CD14-positive monocyte (primary cell): ENCODE results near the gene DMRTC2. TPM values are rescaled to one million over a fixed set of nuclear protein-coding genes. Genes with fewer than 3 reads are reported as not detected.

Source experiments
- DNase-seq, 3 donors: peaks; one replicate each; pipeline ENCODE4 v3.0.0-alpha.2; 2011 to 2022
- H2AFZ ChIP-seq: 2 replicates; pipeline ENCODE4 v1.6.0; 2012; ENCODE audit warnings: mild to moderate bottlenecking, low read depth, low read length, inconsistent platforms; ENCODE audit not compliant: insufficient read depth, poor library complexity, severe bottlenecking
- H3K27ac ChIP-seq, 2 donors: 1 replicate in 1 of 2; 2 replicates in 1 of 2; pipeline ENCODE4 v1.5.1; 2012 to 2013; ENCODE audit warnings: low read length in 2 of 2, control low read depth in 1 of 2, inconsistent platforms in 1 of 2, low read depth in 1 of 2, mild to moderate bottlenecking in 1 of 2
- H3K27me3 ChIP-seq, 2 donors: one replicate each; pipeline versions ENCODE4 v1.6.0 to v1.6.1; 2011 to 2013; ENCODE audit warnings: low read length in 2 of 2; ENCODE audit not compliant: control insufficient read depth in 2 of 2, insufficient read depth in 2 of 2
- H3K36me3 ChIP-seq, 2 donors: replicated peaks in 1 of 2; 1 replicate in 1 of 2; 2 replicates in 1 of 2; pipeline versions ENCODE4 v1.5.1 to v1.6.1; 2012 to 2013; ENCODE audit warnings: low read length in 2 of 2, control low read depth in 1 of 2, inconsistent platforms in 1 of 2, mild to moderate bottlenecking in 1 of 2; ENCODE audit not compliant: insufficient read depth in 2 of 2, control insufficient read depth in 1 of 2
- H3K4me1 ChIP-seq, 2 donors: 1 replicate in 1 of 2; 2 replicates in 1 of 2; pipeline versions ENCODE4 v1.5.1 to v1.6.1; 2012 to 2013; ENCODE audit warnings: low read length in 2 of 2, control low read depth in 1 of 2, inconsistent platforms in 1 of 2, mild to moderate bottlenecking in 1 of 2, moderate library complexity in 1 of 2; ENCODE audit not compliant: insufficient read depth in 2 of 2, control insufficient read depth in 1 of 2
- H3K4me2 ChIP-seq: replicated peaks from 2 replicates; pipeline ENCODE3; 2012; ENCODE audit warnings: low read length, moderate library complexity, mild to moderate bottlenecking; ENCODE audit not compliant: poor library complexity, severe bottlenecking; ENCODE audit errors: extremely low read depth
- H3K4me3 ChIP-seq, 3 experiments: fragments of 200-600 bp in 1 of 3; sonication (generic) in 1 of 3; replicated peaks in 1 of 3; 1 replicate in 2 of 3; 2 replicates in 1 of 3; pipeline ENCODE4 v1.5.1; 2011 to 2013; ENCODE audit warnings: low read length in 3 of 3, mild to moderate bottlenecking in 3 of 3, control low read depth in 2 of 3, low read depth in 2 of 3, inconsistent platforms in 1 of 3, moderate library complexity in 1 of 3
- H3K79me2 ChIP-seq: 2 replicates; pipeline ENCODE4 v1.6.0; 2012; ENCODE audit warnings: mild to moderate bottlenecking, control low read depth, inconsistent platforms, low read length, moderate library complexity; ENCODE audit not compliant: insufficient read depth
- H3K9ac ChIP-seq: 2 replicates; pipeline ENCODE4 v1.6.0; 2017; ENCODE audit warnings: low read length, mild to moderate bottlenecking; ENCODE audit not compliant: insufficient read depth, poor library complexity, severe bottlenecking
- H3K9me3 ChIP-seq, 2 donors: replicated peaks in 1 of 2; 1 replicate in 1 of 2; 2 replicates in 1 of 2; pipeline versions ENCODE4 v1.5.1 to v1.6.1; 2012 to 2013; ENCODE audit warnings: low read length in 2 of 2, control low read depth in 1 of 2; ENCODE audit not compliant: control insufficient read depth in 1 of 2, insufficient read depth in 1 of 2
- H4K20me1 ChIP-seq: 2 replicates; pipeline ENCODE4 v1.6.0; 2012; ENCODE audit warnings: mild to moderate bottlenecking, low read length, control low read depth, moderate library complexity; ENCODE audit not compliant: insufficient read depth
- H3K27ac Mint-ChIP-seq, 7 donors: one replicate each; pipeline ENCODE4 v1.8.0; 2020; ENCODE audit warnings: mild to moderate bottlenecking in 7 of 7, mixed read lengths in 7 of 7, moderate library complexity in 6 of 7, inconsistent platforms in 2 of 7
- H3K27me3 Mint-ChIP-seq, 3 donors: one replicate each; pipeline ENCODE4 v1.8.0; 2021 to 2022; ENCODE audit warnings: low read depth in 3 of 3, mild to moderate bottlenecking in 3 of 3, mixed read lengths in 3 of 3, moderate library complexity in 3 of 3, inconsistent platforms in 1 of 3
- H3K36me3 Mint-ChIP-seq, 2 donors: one replicate each; pipeline ENCODE4 v1.8.0; 2020; ENCODE audit warnings: mixed read lengths in 2 of 2, inconsistent platforms in 1 of 2, mild to moderate bottlenecking in 1 of 2
- H3K4me1 Mint-ChIP-seq: one replicate; pipeline ENCODE4 v1.8.0; 2020; ENCODE audit warnings: mild to moderate bottlenecking, mixed read lengths
- H3K4me3 Mint-ChIP-seq, 2 donors: one replicate each; pipeline ENCODE4 v1.8.0; 2020; ENCODE audit warnings: mild to moderate bottlenecking in 2 of 2, mixed read lengths in 2 of 2, moderate library complexity in 1 of 2
- H3K9me3 Mint-ChIP-seq, 7 donors: one replicate each; pipeline ENCODE4 v1.8.0; 2020 to 2022; ENCODE audit warnings: mixed read lengths in 7 of 7, mild to moderate bottlenecking in 6 of 7, moderate library complexity in 6 of 7, inconsistent platforms in 2 of 7
- WGBS: methylation state at CpG from one replicate; pipeline ENCODE4 v1.1.5; 2013; ENCODE audit warnings: missing lambda C conversion rate; ENCODE audit not compliant: insufficient coverage; 5-methylcytosine and 5-hydroxymethylcytosine counted together
- intact Hi-C, 2 donors: fragments of 100-400 bp; cut with micrococcal nuclease; formaldehyde crosslinking; loops; one replicate each; pipeline versions ENCODE4 v1.15.0 to v1.15.1; 2023
- polyA plus RNA-seq, 3 donors: library from polyadenylated mRNA; depleted of rRNA in 1 of 3; unstranded in 2 of 3; stranded (reverse) in 1 of 3; fragments of 300-500 nt in 2 of 3; fragments of >200 nt in 1 of 3; fragmentation: Illumina TruSeq in 2 of 3; gene quantifications; 1 replicate in 2 of 3; 2 replicates in 1 of 3; pipeline ENCODE4 v1.2.3, GENCODE V29; 2012 to 2021
- TF ChIP-seq, protein P1 (sequence below): fragments of 200-600 bp; IDR thresholded peaks from one replicate; pipeline ENCODE4 v1.8.0; 2022; ENCODE audit warnings: antibody characterized with exemption, mild to moderate bottlenecking

The DMRTC2 gene
- polyA plus RNA-seq, 3 donors: not detected

DNA sequence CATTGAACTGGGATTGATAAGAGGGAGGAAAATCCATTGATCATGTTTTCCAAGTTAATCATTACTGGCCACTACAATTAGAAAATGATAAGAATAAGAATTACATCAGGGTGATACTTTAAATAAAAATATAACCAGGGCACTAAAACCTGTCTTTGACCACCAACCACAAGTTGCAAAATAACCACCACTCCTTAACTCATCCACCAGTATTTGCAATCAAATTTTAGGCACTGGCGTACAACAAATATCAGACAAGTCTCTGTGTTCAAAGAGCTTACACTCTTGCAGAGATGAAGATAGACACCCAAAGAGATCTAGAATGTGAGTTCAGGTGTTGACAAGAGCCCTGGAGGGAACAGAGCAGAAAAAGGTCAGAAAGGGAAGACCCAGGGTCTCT lies 47.9 kb upstream of the DMRTC2 start:
- Mint-ChIP-seq H3K36me3 (peaks cover 18 to 30% of the 10 kb centered on the region in 2 donors), H3K9me3 (peaks cover 5 to 13% (median 7%) of the 10 kb centered on the region in 7 donors), H3K4me3 (peak overlapping the region; percentile 57 to 80), H3K4me1 (peaks cover 71% of the 10 kb centered on the region), H3K27ac (peak overlapping the region; percentile 57 to 96 (median 87)), H3K27me3 (peaks cover 7 to 13% (median 9%) of the 10 kb centered on the region in 3 donors)
- H3K79me2 ChIP-seq: peaks cover 9% of the 10 kb centered on the region
- H4K20me1 ChIP-seq: no peaks in the 10 kb centered on the region
- no peak for DNase-seq
- H3K4me2 ChIP-seq: peak overlapping the region; percentile 58
- peak overlapping the region; percentile 35 for H3K9ac ChIP-seq
- no peaks in the 10 kb centered on the region for H3K36me3 ChIP-seq
- H3K4me1 ChIP-seq: peaks cover 63 to 72% of the 10 kb centered on the region in 2 donors
- no CpG with 5 or more reads among the region's 1 CpG for WGBS
- H2AFZ ChIP-seq: no peak overlapping the region
- peaks cover 2% of the 10 kb centered on the region in 2 donors for H3K27me3 ChIP-seq
- H3K4me3 ChIP-seq: peak overlapping the region in 2 of 3 experiments; percentile 28 to 62
- TF ChIP-seq, protein P1, sequence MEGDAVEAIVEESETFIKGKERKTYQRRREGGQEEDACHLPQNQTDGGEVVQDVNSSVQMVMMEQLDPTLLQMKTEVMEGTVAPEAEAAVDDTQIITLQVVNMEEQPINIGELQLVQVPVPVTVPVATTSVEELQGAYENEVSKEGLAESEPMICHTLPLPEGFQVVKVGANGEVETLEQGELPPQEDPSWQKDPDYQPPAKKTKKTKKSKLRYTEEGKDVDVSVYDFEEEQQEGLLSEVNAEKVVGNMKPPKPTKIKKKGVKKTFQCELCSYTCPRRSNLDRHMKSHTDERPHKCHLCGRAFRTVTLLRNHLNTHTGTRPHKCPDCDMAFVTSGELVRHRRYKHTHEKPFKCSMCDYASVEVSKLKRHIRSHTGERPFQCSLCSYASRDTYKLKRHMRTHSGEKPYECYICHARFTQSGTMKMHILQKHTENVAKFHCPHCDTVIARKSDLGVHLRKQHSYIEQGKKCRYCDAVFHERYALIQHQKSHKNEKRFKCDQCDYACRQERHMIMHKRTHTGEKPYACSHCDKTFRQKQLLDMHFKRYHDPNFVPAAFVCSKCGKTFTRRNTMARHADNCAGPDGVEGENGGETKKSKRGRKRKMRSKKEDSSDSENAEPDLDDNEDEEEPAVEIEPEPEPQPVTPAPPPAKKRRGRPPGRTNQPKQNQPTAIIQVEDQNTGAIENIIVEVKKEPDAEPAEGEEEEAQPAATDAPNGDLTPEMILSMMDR: no peak
- H3K27ac ChIP-seq: peak overlapping the region; percentile 50 to 65
- H3K9me3 ChIP-seq: peaks cover 0 to 9% of the 10 kb centered on the region in 2 donors
- intact Hi-C loops: loop anchor here in 1 of 2 donors (2.0 kb wide), 1 partner anchor 14 kb away; no protein-coding TSS in a partner anchor

DNA sequence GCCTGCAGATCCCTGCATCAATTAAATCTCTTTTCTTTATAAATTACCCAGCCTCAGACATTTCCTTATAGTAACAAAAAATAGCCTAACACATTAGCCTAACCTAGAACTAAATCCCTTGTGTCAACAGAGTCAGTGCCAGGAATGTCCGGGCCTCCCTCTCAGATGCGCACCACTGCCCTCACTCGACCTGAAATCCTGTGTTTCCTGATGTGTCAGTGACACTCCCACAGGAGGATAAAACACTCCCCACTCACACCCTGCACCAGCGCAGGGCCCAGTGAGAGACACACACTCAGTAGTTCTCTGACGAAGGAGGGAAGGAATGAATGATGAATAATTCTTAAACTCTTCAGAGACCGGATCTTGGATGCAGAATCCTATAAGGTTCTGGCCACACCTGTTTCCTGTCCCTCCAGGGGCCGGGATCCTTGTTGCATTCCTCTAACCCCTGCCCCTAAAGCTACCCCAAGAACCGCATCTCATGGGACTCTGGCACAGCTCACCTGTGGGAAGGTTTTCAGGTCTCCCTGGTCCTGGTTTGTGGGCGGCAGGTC lies 45.3 kb upstream of the DMRTC2 start:
- WGBS: 80% methylated on average over 1 of the region's 9 CpGs
- H3K4me3 ChIP-seq: peak overlapping the region in 1 of 3 experiments; percentile 62
- peaks cover 82 to 95% of the 10 kb centered on the region in 2 donors for H3K4me1 ChIP-seq
- H3K9ac ChIP-seq: no peak overlapping the region
- Mint-ChIP-seq H3K9me3 (peaks cover 5 to 13% (median 7%) of the 10 kb centered on the region in 7 donors), H3K27me3 (peaks cover 0 to 3% (median 2%) of the 10 kb centered on the region in 3 donors), H3K36me3 (peaks cover 15 to 30% of the 10 kb centered on the region in 2 donors), H3K27ac (peak overlapping the region in 2 of 7 donors; percentile 32 to 61), H3K4me3 (peak overlapping the region in 1 of 2 donors; percentile 67), H3K4me1 (peaks cover 90% of the 10 kb centered on the region)
- peaks cover 0 to 9% of the 10 kb centered on the region in 2 donors for H3K9me3 ChIP-seq
- DNase-seq: no peak
- no peaks in the 10 kb centered on the region for H3K36me3 ChIP-seq
- intact Hi-C loops: no loop called here
- peaks cover 9% of the 10 kb centered on the region for H3K79me2 ChIP-seq
- peak overlapping the region; percentile 34 for H3K4me2 ChIP-seq
- TF ChIP-seq, protein P1: no peak
- no peak overlapping the region for H3K27ac ChIP-seq
- H4K20me1 ChIP-seq: no peaks in the 10 kb centered on the region
- no peaks in the 10 kb centered on the region for H3K27me3 ChIP-seq
- no peak overlapping the region for H2AFZ ChIP-seq
